ENCODE measurements around the gene PLEKHG7. TPM values are rescaled to one million over a fixed set of nuclear protein-coding genes. Genes with fewer than 3 reads are reported as not detected.

The PLEKHG7 gene
- total and polyA plus RNA-seq, 2 of the 8 experiments (the other 6 are each of a cell fraction or from before 2014, with no cell fraction given) = not detected

DNA sequence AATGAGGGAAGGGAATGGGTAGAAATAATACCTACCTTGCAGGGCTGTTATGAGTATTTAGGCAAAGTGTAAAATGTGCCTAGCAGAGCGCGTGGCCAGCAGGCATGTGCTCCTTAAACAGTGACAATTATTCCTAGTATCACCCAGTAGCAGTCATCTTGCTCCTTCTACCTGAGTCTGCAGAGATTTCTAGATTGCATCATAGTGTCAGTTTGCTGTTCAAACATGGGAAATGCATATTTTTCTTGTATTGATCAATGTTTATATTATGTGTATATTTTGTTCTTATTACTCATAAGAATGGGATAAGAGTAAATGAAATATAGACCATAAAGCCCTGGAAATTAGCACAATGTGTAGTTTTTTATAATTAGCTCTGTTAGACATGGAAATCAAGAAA is 37.3 kb upstream of the PLEKHG7 start (continued):
- TF ChIP-seq, protein P1, sequence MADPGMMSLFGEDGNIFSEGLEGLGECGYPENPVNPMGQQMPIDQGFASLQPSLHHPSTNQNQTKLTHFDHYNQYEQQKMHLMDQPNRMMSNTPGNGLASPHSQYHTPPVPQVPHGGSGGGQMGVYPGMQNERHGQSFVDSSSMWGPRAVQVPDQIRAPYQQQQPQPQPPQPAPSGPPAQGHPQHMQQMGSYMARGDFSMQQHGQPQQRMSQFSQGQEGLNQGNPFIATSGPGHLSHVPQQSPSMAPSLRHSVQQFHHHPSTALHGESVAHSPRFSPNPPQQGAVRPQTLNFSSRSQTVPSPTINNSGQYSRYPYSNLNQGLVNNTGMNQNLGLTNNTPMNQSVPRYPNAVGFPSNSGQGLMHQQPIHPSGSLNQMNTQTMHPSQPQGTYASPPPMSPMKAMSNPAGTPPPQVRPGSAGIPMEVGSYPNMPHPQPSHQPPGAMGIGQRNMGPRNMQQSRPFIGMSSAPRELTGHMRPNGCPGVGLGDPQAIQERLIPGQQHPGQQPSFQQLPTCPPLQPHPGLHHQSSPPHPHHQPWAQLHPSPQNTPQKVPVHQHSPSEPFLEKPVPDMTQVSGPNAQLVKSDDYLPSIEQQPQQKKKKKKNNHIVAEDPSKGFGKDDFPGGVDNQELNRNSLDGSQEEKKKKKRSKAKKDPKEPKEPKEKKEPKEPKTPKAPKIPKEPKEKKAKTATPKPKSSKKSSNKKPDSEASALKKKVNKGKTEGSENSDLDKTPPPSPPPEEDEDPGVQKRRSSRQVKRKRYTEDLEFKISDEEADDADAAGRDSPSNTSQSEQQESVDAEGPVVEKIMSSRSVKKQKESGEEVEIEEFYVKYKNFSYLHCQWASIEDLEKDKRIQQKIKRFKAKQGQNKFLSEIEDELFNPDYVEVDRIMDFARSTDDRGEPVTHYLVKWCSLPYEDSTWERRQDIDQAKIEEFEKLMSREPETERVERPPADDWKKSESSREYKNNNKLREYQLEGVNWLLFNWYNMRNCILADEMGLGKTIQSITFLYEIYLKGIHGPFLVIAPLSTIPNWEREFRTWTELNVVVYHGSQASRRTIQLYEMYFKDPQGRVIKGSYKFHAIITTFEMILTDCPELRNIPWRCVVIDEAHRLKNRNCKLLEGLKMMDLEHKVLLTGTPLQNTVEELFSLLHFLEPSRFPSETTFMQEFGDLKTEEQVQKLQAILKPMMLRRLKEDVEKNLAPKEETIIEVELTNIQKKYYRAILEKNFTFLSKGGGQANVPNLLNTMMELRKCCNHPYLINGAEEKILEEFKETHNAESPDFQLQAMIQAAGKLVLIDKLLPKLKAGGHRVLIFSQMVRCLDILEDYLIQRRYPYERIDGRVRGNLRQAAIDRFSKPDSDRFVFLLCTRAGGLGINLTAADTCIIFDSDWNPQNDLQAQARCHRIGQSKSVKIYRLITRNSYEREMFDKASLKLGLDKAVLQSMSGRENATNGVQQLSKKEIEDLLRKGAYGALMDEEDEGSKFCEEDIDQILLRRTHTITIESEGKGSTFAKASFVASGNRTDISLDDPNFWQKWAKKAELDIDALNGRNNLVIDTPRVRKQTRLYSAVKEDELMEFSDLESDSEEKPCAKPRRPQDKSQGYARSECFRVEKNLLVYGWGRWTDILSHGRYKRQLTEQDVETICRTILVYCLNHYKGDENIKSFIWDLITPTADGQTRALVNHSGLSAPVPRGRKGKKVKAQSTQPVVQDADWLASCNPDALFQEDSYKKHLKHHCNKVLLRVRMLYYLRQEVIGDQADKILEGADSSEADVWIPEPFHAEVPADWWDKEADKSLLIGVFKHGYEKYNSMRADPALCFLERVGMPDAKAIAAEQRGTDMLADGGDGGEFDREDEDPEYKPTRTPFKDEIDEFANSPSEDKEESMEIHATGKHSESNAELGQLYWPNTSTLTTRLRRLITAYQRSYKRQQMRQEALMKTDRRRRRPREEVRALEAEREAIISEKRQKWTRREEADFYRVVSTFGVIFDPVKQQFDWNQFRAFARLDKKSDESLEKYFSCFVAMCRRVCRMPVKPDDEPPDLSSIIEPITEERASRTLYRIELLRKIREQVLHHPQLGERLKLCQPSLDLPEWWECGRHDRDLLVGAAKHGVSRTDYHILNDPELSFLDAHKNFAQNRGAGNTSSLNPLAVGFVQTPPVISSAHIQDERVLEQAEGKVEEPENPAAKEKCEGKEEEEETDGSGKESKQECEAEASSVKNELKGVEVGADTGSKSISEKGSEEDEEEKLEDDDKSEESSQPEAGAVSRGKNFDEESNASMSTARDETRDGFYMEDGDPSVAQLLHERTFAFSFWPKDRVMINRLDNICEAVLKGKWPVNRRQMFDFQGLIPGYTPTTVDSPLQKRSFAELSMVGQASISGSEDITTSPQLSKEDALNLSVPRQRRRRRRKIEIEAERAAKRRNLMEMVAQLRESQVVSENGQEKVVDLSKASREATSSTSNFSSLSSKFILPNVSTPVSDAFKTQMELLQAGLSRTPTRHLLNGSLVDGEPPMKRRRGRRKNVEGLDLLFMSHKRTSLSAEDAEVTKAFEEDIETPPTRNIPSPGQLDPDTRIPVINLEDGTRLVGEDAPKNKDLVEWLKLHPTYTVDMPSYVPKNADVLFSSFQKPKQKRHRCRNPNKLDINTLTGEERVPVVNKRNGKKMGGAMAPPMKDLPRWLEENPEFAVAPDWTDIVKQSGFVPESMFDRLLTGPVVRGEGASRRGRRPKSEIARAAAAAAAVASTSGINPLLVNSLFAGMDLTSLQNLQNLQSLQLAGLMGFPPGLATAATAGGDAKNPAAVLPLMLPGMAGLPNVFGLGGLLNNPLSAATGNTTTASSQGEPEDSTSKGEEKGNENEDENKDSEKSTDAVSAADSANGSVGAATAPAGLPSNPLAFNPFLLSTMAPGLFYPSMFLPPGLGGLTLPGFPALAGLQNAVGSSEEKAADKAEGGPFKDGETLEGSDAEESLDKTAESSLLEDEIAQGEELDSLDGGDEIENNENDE (IDR thresholded peaks at IDR 0.05; ENCODE audit: insufficient replicate concordance, low read length) = no peak
- TF ChIP-seq SIN3A (conservative IDR thresholded peaks at IDR 0.05 in 1 of 2, IDR thresholded peaks at IDR 0.05 in 1 of 2; ENCODE audit: low read depth in 1 of 2, low read length in 2 of 2) (no peak), RXRA (IDR thresholded peaks at IDR 0.05; ENCODE audit: insufficient read depth, low read depth, low read length) (no peak), BACH1 (IDR thresholded peaks at IDR 0.05; ENCODE audit: low read length) (no peak), GABPA (IDR thresholded peaks at IDR 0.05; ENCODE audit: borderline replicate concordance, insufficient read depth, low read length) (no peak), SP2 (IDR thresholded peaks at IDR 0.05; ENCODE audit: low read length) (no peak), KDM5A (IDR thresholded peaks at IDR 0.05; ENCODE audit: low read length) (no peak), SUZ12 (IDR thresholded peaks at IDR 0.05; ENCODE audit: low read length) (no peak)
- TF ChIP-seq, protein P2, sequence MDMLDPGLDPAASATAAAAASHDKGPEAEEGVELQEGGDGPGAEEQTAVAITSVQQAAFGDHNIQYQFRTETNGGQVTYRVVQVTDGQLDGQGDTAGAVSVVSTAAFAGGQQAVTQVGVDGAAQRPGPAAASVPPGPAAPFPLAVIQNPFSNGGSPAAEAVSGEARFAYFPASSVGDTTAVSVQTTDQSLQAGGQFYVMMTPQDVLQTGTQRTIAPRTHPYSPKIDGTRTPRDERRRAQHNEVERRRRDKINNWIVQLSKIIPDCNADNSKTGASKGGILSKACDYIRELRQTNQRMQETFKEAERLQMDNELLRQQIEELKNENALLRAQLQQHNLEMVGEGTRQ (IDR thresholded peaks at IDR 0.05; ENCODE audit: low read length) = no peak

Measured in H1 (cell line).